ENCODE measurements around the gene TMX1.

Gene TMX1
- 26.6 to 46.5 (median 35.2) reads per million in 3 donors for total RNA-seq

GRCh38 chr14:51239813-51240803, at the start of gene TMX1:
Gene TMX1, plus strand, starts transcription at chr14:51240247. Its CDS starts 46 bp downstream, at chr14:51240293.
- Histone ChIP-seq H3K27ac (ENCODE audit: insufficient read depth, low read length, poor library complexity, severe bottlenecking) (peak within 1 kb of the TSS; percentile 71), H3K9me3 (ENCODE audit: control insufficient read depth, low read length) (no peaks in the 10 kb centered on the region), H3K4me3 (ENCODE audit: insufficient read depth, low read depth, low read length, poor library complexity, severe bottlenecking) (peak within 1 kb of the TSS; percentile 82), H3K36me3 (ENCODE audit: control insufficient read depth, insufficient read depth, low read length) (no peaks in the 10 kb centered on the region), H3K4me1 (ENCODE audit: control insufficient read depth, insufficient read depth, low read length, poor library complexity, severe bottlenecking) (peaks cover 21% of the 10 kb centered on the region), H3K27me3 (replicated peaks; ENCODE audit: control insufficient read depth, insufficient read depth, low read length, poor library complexity, severe bottlenecking) (no peaks in the 10 kb centered on the region)
- peak; percentile 77 to 82 (median 81) for DNase-seq

- no peaks in the 10 kb centered on the region for H3K4me1 ChIP-seq (ENCODE audit: control insufficient read depth, insufficient read depth, low read length, poor library complexity, severe bottlenecking)
- no peak overlapping the region for H3K27ac ChIP-seq (ENCODE audit: insufficient read depth, low read length, poor library complexity, severe bottlenecking)
- no peak for DNase-seq
- no peak overlapping the region for H3K4me3 ChIP-seq (ENCODE audit: insufficient read depth, low read depth, low read length, poor library complexity, severe bottlenecking)
- no peaks in the 10 kb centered on the region for H3K27me3 ChIP-seq (replicated peaks; ENCODE audit: control insufficient read depth, insufficient read depth, low read length, poor library complexity, severe bottlenecking)
- H3K9me3 ChIP-seq (ENCODE audit: control insufficient read depth, low read length), result no peaks in the 10 kb centered on the region
- no peaks in the 10 kb centered on the region for H3K36me3 ChIP-seq (ENCODE audit: control insufficient read depth, insufficient read depth, low read length)
Measured at GRCh38 chr14:51201890-51202289, 38.2 kb upstream of the TMX1 start.

GRCh38 chr14:51202914-51203665, 37.0 kb upstream of the TMX1 start:
- no peaks in the 10 kb centered on the region for H3K4me1 ChIP-seq (ENCODE audit: control insufficient read depth, insufficient read depth, low read length, poor library complexity, severe bottlenecking)
- H3K4me3 ChIP-seq (ENCODE audit: insufficient read depth, low read depth, low read length, poor library complexity, severe bottlenecking), result no peak overlapping the region
- no peak overlapping the region for H3K27ac ChIP-seq (ENCODE audit: insufficient read depth, low read length, poor library complexity, severe bottlenecking)
- no peak for DNase-seq
- H3K36me3 ChIP-seq (ENCODE audit: control insufficient read depth, insufficient read depth, low read length), result no peaks in the 10 kb centered on the region
- no peaks in the 10 kb centered on the region for H3K27me3 ChIP-seq (replicated peaks; ENCODE audit: control insufficient read depth, insufficient read depth, low read length, poor library complexity, severe bottlenecking)
- no peaks in the 10 kb centered on the region for H3K9me3 ChIP-seq (ENCODE audit: control insufficient read depth, low read length)

- H3K4me3 ChIP-seq (ENCODE audit: insufficient read depth, low read depth, low read length, poor library complexity, severe bottlenecking), result no peak overlapping the region
- H3K36me3 ChIP-seq (ENCODE audit: control insufficient read depth, insufficient read depth, low read length), result no peaks in the 10 kb centered on the region
- DNase-seq, result no peak
- H3K27me3 ChIP-seq (replicated peaks; ENCODE audit: control insufficient read depth, insufficient read depth, low read length, poor library complexity, severe bottlenecking), result no peaks in the 10 kb centered on the region
- H3K9me3 ChIP-seq (ENCODE audit: control insufficient read depth, low read length), result no peaks in the 10 kb centered on the region
- no peak overlapping the region for H3K27ac ChIP-seq (ENCODE audit: insufficient read depth, low read length, poor library complexity, severe bottlenecking)
- no peaks in the 10 kb centered on the region for H3K4me1 ChIP-seq (ENCODE audit: control insufficient read depth, insufficient read depth, low read length, poor library complexity, severe bottlenecking)
Measured at GRCh38 chr14:51203881-51204280, 36.2 kb upstream of the TMX1 start.

DNA sequence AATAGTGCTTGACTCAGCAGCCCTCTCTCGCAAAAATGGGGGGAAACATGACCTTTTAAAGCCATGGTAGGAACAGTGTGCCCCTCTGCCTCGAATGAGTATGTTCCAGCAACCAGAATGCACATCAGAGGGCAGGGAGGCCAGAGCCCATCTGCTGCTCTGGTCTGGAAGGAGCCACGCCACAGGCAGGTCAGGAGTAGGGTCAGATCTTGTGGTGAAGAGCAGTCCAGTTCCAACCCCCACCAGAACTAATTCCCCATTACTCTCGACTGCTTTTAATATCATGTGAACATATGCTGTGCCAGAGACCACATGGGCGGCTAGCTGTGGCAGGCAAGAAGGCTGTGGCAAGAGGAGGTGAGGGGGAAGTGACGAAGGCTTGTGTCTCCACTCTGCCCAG, 34.6 kb upstream of the TMX1 start:
- no peaks in the 10 kb centered on the region for H3K27me3 ChIP-seq (replicated peaks; ENCODE audit: control insufficient read depth, insufficient read depth, low read length, poor library complexity, severe bottlenecking)
- no peaks in the 10 kb centered on the region for H3K36me3 ChIP-seq (ENCODE audit: control insufficient read depth, insufficient read depth, low read length)
- no peaks in the 10 kb centered on the region for H3K4me1 ChIP-seq (ENCODE audit: control insufficient read depth, insufficient read depth, low read length, poor library complexity, severe bottlenecking)
- H3K27ac ChIP-seq (ENCODE audit: insufficient read depth, low read length, poor library complexity, severe bottlenecking), result no peak overlapping the region
- no peaks in the 10 kb centered on the region for H3K9me3 ChIP-seq (ENCODE audit: control insufficient read depth, low read length)
- no peak for DNase-seq
- no peak overlapping the region for H3K4me3 ChIP-seq (ENCODE audit: insufficient read depth, low read depth, low read length, poor library complexity, severe bottlenecking)

DNA sequence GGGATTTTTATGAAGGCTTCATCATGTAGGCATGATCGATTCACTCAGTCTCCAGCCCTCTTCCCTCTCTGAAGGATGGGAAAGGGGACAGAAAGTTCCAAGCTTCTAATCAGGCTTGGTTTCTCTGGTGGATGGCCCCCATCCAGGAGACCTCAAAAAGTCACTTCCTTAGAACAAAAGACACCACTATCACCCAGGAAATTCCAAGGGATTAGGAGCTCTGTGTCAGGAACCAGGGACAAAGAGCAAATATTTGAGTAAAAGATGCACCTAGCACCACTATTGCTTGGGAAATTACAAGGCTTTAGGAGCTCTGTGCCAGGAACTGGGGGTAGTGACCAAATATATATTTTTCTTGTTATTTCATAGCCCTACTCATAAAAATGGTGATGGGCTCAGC, 33.6 kb upstream of the TMX1 start:
- Histone ChIP-seq H3K27ac (ENCODE audit: insufficient read depth, low read length, poor library complexity, severe bottlenecking) (no peak overlapping the region), H3K36me3 (ENCODE audit: control insufficient read depth, insufficient read depth, low read length) (no peaks in the 10 kb centered on the region), H3K9me3 (ENCODE audit: control insufficient read depth, low read length) (no peaks in the 10 kb centered on the region), H3K4me1 (ENCODE audit: control insufficient read depth, insufficient read depth, low read length, poor library complexity, severe bottlenecking) (no peaks in the 10 kb centered on the region), H3K4me3 (ENCODE audit: insufficient read depth, low read depth, low read length, poor library complexity, severe bottlenecking) (no peak overlapping the region), H3K27me3 (replicated peaks; ENCODE audit: control insufficient read depth, insufficient read depth, low read length, poor library complexity, severe bottlenecking) (no peaks in the 10 kb centered on the region)
- DNase-seq, result no peak

DNA sequence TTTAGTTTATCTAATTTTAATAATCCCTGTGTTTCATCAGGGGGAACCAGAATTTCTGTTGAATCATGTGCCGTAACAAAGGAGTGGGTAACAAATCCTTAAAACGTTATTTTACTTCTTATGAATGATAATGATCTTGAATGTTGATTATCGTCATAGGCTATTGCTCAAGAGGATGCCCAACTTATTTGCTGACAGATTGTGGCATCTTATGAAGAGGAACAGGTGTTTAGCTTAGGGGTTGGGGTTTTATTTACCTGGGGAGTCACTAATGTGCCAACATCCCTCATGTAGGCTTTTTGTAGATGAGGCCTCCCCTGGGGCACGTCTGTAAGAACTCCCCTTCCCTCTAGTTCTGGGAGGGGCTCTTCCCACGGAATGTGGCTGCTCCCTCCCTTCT, 32.4 kb upstream of the TMX1 start:
- no peak for DNase-seq
- no peak overlapping the region for H3K27ac ChIP-seq (ENCODE audit: insufficient read depth, low read length, poor library complexity, severe bottlenecking)
- no peaks in the 10 kb centered on the region for H3K27me3 ChIP-seq (replicated peaks; ENCODE audit: control insufficient read depth, insufficient read depth, low read length, poor library complexity, severe bottlenecking)
- no peaks in the 10 kb centered on the region for H3K9me3 ChIP-seq (ENCODE audit: control insufficient read depth, low read length)
- H3K4me3 ChIP-seq (ENCODE audit: insufficient read depth, low read depth, low read length, poor library complexity, severe bottlenecking), result no peak overlapping the region
- no peaks in the 10 kb centered on the region for H3K36me3 ChIP-seq (ENCODE audit: control insufficient read depth, insufficient read depth, low read length)
- H3K4me1 ChIP-seq (ENCODE audit: control insufficient read depth, insufficient read depth, low read length, poor library complexity, severe bottlenecking), result no peaks in the 10 kb centered on the region

- H3K27me3 ChIP-seq (replicated peaks; ENCODE audit: control insufficient read depth, insufficient read depth, low read length, poor library complexity, severe bottlenecking), result no peaks in the 10 kb centered on the region
- no peak overlapping the region for H3K27ac ChIP-seq (ENCODE audit: insufficient read depth, low read length, poor library complexity, severe bottlenecking)
- DNase-seq, result no peak
- no peaks in the 10 kb centered on the region for H3K9me3 ChIP-seq (ENCODE audit: control insufficient read depth, low read length)
- no peaks in the 10 kb centered on the region for H3K36me3 ChIP-seq (ENCODE audit: control insufficient read depth, insufficient read depth, low read length)
- no peaks in the 10 kb centered on the region for H3K4me1 ChIP-seq (ENCODE audit: control insufficient read depth, insufficient read depth, low read length, poor library complexity, severe bottlenecking)
- H3K4me3 ChIP-seq (ENCODE audit: insufficient read depth, low read depth, low read length, poor library complexity, severe bottlenecking), result no peak overlapping the region
Measured at GRCh38 chr14:51208982-51209381, 31.1 kb upstream of the TMX1 start.

GRCh38 chr14:51209457-51209856, 30.6 kb upstream of the TMX1 start:
- Histone ChIP-seq H3K27ac (ENCODE audit: insufficient read depth, low read length, poor library complexity, severe bottlenecking) (no peak overlapping the region), H3K27me3 (replicated peaks; ENCODE audit: control insufficient read depth, insufficient read depth, low read length, poor library complexity, severe bottlenecking) (no peaks in the 10 kb centered on the region), H3K4me1 (ENCODE audit: control insufficient read depth, insufficient read depth, low read length, poor library complexity, severe bottlenecking) (no peaks in the 10 kb centered on the region), H3K36me3 (ENCODE audit: control insufficient read depth, insufficient read depth, low read length) (no peaks in the 10 kb centered on the region), H3K9me3 (ENCODE audit: control insufficient read depth, low read length) (no peaks in the 10 kb centered on the region), H3K4me3 (ENCODE audit: insufficient read depth, low read depth, low read length, poor library complexity, severe bottlenecking) (no peak overlapping the region)
- no peak for DNase-seq

DNA sequence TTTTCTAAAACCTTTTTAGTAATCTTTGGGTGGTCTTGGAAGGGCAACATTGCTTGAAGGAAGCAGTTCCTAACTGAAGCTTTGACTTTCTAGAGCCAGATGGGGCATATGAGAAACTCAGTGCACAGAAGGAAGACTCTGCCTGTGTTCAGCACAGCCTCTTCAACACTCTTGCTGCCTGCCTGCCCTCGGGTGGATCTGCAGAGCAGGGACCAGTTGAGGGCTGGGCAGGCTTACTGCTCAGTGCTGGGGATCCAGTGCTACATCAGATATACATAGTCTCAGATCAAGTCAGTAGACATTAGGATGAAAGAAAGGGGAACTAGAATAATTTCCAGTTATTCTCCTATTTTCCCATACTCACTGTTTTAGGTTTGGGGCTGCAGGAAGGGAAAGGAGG, 29.5 kb upstream of the TMX1 start:
- H3K4me1 ChIP-seq (ENCODE audit: control insufficient read depth, insufficient read depth, low read length, poor library complexity, severe bottlenecking), result no peaks in the 10 kb centered on the region

More for the DNA sequence above, 29.5 kb upstream of the TMX1 start:
- H3K27ac ChIP-seq (ENCODE audit: insufficient read depth, low read length, poor library complexity, severe bottlenecking), result no peak overlapping the region
- H3K9me3 ChIP-seq (ENCODE audit: control insufficient read depth, low read length), result no peaks in the 10 kb centered on the region
- no peak overlapping the region for H3K4me3 ChIP-seq (ENCODE audit: insufficient read depth, low read depth, low read length, poor library complexity, severe bottlenecking)
- DNase-seq, result no peak
- H3K27me3 ChIP-seq (replicated peaks; ENCODE audit: control insufficient read depth, insufficient read depth, low read length, poor library complexity, severe bottlenecking), result no peaks in the 10 kb centered on the region
- no peaks in the 10 kb centered on the region for H3K36me3 ChIP-seq (ENCODE audit: control insufficient read depth, insufficient read depth, low read length)

Data from effector memory CD4-positive, alpha-beta T cell (primary cell).